Measurements from ENCODE around the gene TFAP2C.

DNA sequence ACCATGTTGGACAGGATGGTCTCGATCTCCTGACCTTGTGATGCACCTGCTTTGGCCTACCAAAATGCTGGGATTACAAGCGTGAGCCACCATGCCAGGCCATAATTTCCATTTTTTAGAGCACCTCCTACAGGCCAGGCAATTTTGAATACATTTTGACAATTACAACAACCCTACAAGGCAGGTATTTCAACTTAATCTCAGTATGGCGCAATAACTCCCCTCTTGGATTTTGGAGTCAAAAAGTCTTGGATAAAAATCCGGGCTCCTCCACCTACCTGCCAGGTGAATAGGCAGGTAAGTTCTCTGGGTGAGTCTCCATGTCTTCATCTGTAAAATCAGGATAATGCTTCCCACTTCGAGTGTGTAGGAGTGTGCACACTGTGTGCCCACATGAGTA, 39.5 kb upstream of the TFAP2C start:
- TF ChIP-seq, protein P1, sequence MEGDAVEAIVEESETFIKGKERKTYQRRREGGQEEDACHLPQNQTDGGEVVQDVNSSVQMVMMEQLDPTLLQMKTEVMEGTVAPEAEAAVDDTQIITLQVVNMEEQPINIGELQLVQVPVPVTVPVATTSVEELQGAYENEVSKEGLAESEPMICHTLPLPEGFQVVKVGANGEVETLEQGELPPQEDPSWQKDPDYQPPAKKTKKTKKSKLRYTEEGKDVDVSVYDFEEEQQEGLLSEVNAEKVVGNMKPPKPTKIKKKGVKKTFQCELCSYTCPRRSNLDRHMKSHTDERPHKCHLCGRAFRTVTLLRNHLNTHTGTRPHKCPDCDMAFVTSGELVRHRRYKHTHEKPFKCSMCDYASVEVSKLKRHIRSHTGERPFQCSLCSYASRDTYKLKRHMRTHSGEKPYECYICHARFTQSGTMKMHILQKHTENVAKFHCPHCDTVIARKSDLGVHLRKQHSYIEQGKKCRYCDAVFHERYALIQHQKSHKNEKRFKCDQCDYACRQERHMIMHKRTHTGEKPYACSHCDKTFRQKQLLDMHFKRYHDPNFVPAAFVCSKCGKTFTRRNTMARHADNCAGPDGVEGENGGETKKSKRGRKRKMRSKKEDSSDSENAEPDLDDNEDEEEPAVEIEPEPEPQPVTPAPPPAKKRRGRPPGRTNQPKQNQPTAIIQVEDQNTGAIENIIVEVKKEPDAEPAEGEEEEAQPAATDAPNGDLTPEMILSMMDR (IDR thresholded peaks at IDR 0.05): no peak
- TF ChIP-seq POLR2AphosphoS5 (IDR thresholded peaks at IDR 0.05; ENCODE audit: low read depth, low read length): no peak
- TF ChIP-seq, protein P2, sequence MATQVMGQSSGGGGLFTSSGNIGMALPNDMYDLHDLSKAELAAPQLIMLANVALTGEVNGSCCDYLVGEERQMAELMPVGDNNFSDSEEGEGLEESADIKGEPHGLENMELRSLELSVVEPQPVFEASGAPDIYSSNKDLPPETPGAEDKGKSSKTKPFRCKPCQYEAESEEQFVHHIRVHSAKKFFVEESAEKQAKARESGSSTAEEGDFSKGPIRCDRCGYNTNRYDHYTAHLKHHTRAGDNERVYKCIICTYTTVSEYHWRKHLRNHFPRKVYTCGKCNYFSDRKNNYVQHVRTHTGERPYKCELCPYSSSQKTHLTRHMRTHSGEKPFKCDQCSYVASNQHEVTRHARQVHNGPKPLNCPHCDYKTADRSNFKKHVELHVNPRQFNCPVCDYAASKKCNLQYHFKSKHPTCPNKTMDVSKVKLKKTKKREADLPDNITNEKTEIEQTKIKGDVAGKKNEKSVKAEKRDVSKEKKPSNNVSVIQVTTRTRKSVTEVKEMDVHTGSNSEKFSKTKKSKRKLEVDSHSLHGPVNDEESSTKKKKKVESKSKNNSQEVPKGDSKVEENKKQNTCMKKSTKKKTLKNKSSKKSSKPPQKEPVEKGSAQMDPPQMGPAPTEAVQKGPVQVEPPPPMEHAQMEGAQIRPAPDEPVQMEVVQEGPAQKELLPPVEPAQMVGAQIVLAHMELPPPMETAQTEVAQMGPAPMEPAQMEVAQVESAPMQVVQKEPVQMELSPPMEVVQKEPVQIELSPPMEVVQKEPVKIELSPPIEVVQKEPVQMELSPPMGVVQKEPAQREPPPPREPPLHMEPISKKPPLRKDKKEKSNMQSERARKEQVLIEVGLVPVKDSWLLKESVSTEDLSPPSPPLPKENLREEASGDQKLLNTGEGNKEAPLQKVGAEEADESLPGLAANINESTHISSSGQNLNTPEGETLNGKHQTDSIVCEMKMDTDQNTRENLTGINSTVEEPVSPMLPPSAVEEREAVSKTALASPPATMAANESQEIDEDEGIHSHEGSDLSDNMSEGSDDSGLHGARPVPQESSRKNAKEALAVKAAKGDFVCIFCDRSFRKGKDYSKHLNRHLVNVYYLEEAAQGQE (IDR thresholded peaks at IDR 0.05; ENCODE audit: insufficient read depth in 1 of 2, low read depth in 2 of 2, low read length in 1 of 2): no peak
